Measurements from ENCODE around the gene EMP2.
"Not testable (repeated sequence)": the region's sequence is repeated elsewhere in the genome, so short reads cannot be mapped to it uniquely, and the experiment has no call there.

EMP2 gene

DNA sequence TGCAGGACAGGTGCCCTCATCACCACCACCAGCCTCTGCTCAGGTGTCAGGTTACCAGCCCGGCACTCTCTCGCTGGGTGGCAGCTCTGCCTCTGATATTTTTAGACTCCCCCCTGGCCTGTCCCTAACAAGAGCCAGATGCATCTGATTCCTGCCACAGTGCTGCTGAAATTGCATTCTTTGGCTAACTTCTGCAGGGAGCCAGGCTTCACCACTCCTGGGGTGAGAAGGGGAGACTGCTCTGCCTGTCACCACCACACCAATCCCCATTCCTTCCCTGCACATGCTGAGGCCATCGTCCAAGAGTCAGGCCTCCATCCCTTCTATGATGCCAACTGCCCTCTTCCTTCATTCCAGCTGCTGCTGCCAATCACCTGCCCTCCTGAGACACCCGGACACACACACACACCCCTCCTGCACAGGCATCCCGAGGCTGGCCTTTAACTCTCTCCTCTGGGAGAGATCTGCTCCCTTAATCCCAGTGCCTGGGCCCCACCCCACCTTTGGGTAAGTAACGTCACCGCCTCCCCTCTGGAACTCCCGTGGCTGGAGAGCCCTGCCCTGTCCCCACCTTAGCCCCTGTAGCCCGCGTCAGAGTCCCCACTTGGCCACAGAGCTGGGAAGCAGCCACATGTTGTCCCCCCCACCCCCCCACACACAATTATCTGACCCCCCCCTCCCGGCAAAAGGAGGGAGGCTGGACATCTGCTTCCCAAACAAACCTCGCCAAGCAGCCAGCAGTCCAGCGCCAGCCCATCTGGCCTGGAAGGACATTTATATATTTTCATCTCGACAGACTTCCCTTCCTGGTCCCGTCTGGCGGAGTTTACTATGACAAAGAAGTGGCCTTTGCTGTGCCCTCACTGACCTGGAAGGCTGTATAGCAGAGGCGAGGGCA, 2.8 kb downstream of the EMP2 start:
- DNase-seq: no peak

DNA sequence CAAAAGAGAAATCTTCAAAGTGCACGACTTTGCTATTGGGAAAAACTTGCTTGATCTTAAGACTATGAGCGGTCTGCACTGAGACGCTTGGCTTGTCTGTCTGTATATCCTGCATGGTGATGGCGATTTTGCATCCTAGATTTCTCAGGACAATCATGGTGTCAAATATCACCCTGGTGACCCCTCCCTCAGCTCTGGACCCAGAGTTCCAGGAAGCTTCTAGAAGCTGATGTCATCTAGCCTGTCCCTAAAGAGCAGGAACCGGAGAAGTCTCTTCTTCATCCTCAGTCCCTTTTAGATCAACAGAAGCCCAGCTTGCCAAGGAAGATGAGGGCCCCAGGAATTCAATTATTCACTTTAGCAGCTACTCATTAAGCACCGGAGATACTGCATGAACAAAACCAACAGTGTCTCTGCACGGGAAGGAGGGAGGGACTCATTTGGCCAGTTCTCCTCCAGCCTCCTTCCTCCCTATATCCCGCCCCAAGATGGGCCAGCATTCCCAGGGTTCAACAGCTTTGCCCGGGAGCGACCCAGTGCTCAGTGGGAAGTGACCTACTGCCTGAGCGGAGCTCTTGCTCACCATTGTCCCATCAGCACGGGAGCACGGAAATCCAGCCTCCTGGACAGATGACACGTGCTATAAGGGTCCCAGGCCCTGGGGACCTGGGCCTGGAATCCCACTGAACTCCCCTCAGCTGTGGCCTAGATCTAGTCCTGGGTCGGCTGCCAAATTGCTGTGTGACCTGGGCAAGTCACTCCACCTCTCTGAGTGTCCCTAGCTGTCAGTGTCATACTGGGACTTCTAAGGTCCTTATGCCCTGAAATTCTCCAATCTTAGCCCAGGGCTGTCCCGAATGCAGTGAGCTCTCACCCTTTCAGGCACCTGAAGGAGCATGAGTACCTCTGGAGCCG, 3.8 kb downstream of the EMP2 start:
- DNase-seq: no peak

GRCh38 chr16:10575506-10576130, 4.8 kb downstream of the EMP2 start:
- DNase-seq: no peak

DNA sequence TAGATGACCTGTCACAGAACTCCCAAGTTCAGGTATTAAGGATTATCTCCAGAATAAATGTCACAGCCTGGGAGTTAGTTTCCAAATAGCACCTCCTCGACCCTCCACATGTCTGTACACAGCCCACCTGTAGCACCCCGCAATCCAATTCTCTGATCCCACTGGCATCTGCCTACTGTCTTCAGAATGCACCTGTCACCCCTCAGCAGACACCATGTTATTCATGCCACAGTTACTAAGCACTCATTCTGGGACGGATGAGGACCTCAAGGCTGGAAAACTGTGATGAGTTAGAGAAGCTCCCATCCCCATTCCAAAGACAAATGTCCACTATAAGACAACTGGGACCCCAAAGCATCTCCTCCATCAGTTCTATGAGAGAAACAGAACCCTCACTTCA, 7.8 kb downstream of the EMP2 start:
- no peak for DNase-seq

GRCh38 chr16:10571354-10571753, 9.0 kb downstream of the EMP2 start:
- DNase-seq: no peak

DNA sequence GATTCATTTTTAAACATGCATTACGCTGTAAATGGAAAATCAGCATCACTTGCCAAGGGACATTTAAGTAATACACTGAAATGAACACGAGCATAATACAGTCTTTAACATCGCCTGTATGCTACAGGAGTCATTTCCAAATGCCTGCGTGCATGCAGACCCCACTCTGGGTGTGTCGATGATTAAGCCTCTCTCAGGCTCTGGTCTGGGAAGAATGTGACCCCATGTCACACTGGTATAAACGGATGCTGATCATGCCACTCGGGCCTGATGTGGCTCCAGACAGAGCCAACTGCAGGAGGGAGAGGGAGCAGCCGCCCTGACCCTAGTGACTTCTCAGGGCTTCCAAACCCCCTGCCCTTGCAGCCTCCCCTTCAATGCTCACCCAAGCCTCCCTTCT, 10.8 kb downstream of the EMP2 start:
- no peak for DNase-seq

DNA sequence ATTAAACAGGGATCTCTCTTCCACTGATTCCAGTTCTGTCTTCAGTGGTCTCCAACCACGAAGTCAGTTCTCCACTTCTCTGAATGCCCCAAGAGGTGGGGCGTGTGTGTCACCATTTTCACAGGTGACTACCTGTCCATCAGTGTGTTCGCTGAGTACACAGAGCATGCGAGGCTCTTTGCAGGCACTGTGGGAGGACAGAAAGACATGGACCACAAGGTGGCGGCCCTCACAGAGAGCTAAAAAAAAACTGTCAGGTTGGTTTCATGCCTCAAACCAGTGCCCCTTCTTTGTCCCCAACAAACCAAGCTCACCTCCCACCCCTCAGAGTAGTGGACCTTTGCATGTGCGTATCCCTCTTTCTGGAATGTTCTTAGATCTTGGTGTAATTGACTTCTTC, 13.8 kb downstream of the EMP2 start:
- no peak for DNase-seq

GRCh38 chr16:10565167-10565566, 15.2 kb downstream of the EMP2 start:
- no peak for DNase-seq

GRCh38 chr16:10564591-10564990, 15.8 kb downstream of the EMP2 start:
- no peak for DNase-seq

GRCh38 chr16:10562361-10562899, 18.0 kb downstream of the EMP2 start:
- no peak for DNase-seq

DNA sequence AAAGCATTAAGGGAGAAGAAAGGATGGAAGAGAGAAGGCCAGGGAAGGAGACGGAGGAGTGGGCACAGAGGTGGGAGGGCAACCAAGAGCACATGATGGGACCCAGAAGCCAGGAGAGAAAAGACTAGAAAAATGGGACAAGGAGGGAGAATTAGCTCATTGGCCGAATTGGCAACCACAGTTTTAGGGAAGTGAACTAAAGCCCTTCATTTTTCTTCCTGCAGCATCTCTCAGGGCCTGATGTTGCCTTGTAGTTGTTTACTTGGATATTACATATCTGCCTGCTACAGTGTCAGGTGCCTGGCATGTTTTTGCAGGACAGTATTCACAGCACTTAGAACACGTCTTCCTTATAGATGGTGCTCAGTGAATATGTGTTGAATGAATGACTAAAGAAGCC, 19.0 kb downstream of the EMP2 start:
- no peak for DNase-seq

GRCh38 chr16:10561001-10561400, 19.4 kb downstream of the EMP2 start:
- no peak for DNase-seq

- DNase-seq: not testable (repeated sequence)
Measured at GRCh38 chr16:10559792-10560191, 20.6 kb downstream of the EMP2 start.

DNA sequence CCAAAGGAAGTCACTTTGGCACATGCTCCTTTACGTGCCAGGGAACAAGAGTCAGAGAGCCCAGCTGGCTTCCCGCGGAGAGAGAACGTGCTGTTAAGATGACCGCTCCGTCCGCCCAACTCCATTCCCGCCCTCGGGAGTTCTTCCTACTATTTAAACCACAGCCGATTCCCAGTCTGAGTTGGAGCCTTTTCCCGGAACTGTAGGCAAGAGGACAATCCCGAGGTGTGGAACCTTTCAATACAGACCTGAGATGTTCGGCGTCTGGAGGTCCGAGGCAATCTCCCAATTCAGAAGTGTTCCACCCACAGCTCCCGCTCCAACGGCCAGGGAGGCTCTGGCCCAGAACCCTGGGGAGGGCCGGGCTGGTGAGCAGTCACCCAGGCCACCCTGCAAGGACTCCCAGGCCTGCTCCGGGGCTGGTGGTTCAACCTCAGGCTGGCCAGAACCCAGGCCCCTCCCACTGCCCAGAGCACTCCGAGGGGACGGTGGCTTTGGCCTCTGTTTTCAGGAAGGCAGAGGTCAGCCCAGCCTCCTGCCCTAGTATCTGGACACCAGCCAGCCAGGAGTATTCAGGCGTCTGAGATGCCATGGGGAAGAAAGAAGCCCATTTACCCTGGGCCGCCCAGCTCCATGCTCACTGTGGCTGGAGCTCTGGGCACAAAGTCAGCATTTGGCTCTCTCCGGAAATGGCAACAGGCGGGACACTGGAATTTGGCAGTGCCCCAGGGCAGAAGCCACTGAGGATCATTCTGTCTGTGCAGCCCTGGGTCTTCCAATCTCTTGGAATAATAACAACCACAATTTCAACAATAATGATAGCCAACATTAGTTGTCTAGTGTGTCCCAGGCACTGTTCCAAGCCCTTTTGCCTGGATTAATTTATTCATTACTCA, 21.4 kb downstream of the EMP2 start:
- DNase-seq: no peak

DNA sequence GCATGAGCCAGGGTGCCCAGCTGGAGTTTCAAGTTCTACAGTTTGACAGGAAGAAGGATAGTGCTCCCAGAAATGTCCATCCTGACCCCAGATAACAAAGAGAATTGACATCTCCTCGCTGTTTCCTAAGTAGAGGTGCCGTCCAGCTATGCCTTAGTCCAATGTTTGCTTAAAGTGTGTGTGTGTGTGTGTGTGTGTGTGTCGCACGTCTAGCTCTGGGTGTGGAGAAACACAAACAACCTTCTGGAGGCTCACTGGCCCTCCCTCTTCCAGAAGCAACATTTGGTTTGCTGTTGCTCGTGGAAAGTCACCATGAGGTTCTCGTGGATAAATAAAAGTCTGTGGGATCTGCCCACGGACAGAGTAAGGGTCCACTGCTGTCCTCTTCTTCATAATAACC, 22.1 kb downstream of the EMP2 start:
- no peak for DNase-seq

DNA sequence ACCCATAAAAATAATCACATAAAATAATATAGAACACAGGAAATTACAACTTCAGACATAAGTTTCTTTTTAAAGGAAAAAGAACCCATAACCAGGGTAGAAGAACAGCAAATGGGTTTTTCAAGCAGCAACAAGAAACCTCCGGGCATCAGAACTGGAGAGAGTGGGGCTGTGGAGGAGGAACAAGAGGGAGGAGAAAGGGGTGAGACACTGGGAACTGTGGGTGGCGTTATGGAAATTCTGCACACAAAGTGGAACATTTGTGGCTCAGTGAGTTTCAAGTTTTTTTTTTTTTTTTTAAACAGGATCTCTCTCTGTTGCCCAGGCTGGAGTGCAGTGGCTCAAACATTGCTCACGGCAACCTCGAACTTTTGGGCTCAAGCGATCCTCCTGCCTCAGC, 22.6 kb downstream of the EMP2 start:
- no peak for DNase-seq

- DNase-seq: no peak
Measured at GRCh38 chr16:10556236-10556635, 24.2 kb downstream of the EMP2 start.

DNA sequence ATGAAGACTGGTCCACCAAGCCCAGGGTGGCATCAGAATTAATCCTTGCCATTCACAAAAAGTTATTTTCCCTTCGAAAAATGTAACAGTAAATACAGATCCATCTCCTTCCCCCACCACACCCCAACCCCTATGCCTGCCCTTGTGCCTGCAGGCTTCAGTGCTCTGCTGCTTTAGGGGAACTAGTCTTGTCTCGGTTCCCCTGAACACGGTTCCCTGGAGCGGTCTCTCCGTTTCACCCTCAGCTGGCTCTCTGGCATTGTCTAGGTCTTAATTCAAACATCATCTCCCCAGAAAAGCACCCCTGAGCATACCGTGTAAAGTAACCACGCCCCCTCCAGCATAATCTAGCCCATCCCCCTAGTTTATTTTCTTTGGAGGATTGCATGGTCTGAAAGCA, 25.8 kb downstream of the EMP2 start:
- DNase-seq: no peak

DNA sequence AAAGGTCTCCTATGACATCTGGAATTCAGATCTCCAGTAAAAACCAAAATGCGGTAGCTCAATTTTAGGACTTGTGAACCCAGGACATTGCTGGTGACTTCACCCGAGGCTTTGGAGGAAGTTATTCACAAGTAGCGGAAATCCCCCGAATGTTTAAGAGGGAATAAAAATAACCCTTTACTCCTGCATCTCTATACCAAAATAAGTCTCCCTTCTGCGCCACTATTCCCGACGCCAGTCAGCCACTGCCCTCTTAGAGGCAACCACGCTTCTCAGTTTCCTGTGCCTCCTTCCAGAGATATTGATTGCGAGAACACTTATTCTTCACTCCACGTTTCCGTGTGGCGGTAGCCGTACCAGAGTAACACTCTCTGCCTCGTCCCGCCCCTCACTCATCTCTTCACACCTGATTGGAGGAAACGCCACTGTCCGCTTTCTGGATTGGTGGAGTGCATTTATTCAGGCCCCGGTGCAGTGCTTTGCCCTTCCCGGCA, 27.4 kb downstream of the EMP2 start:
- DNase-seq: no peak

DNA sequence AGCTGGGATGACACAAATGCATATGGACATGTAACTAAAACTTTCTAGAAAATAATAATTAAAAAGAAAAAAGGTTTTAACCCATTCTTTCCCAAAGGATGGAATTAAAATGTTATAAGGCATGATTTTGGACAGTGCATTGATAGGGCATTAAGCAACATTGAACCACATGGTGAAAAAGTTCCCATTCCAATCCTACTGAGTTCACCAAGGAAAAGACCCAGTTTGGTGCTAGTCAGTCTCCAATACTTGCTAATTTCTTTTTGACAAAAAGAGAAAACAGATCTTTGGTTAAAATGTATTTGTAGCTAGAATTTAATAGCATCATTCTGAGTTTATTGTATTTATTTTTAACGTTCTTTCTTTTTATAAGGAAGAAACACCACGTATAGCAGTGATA, 28.1 kb downstream of the EMP2 start:
- no peak for DNase-seq

- DNase-seq: no peak
Measured at GRCh38 chr16:10551881-10552280, 28.5 kb downstream of the EMP2 start.

GRCh38 chr16:10548404-10548803, 32.0 kb downstream of the EMP2 start:
- no peak for DNase-seq
